AG04450 (cell line): ENCODE data around the gene THUMPD2. TPM values are rescaled to one million over a fixed set of nuclear protein-coding genes. Genes with fewer than 3 reads are reported as not detected.
A peak's percentile ranks its signal among the peaks of the same experiment; 100 is the strongest.

Experiments used
- CTCF ChIA-PET: fragments of 300-600, 350-600 bp; formaldehyde crosslinking; extraction: SDS; loops from one replicate; lab custom pipeline; 2022; ENCODE audit warnings: antibody characterized with exemption, inconsistent platforms; lab: Charles Lee
- POLR2A ChIA-PET: fragments of 350-600 bp; formaldehyde crosslinking; extraction: SDS; loops from one replicate; lab custom pipeline; 2021; ENCODE audit warnings: antibody characterized with exemption, inconsistent platforms; lab: Yijun Ruan, JAX
- DNase-seq: peaks from one replicate; pipeline ENCODE4 v3.0.0-alpha.2; 2011; ENCODE audit warnings: low read depth, low spot score
- H3K27ac ChIP-seq: one replicate; pipeline ENCODE4 v1.5.1; 2012; ENCODE audit warnings: low read depth, low read length, control low read depth
- H3K27me3 ChIP-seq: one replicate; pipeline ENCODE4 v1.6.0; 2012; ENCODE audit warnings: low read length; ENCODE audit not compliant: control insufficient read depth, insufficient read depth
- H3K4me3 ChIP-seq: 2 replicates; pipeline ENCODE4 v1.5.1; 2011; ENCODE audit warnings: mild to moderate bottlenecking, low read depth, low read length, control low read depth
- H3K9me3 ChIP-seq: 2 replicates; pipeline ENCODE4 v1.5.1; 2012; ENCODE audit warnings: low read length; ENCODE audit not compliant: control insufficient read depth, insufficient read depth
- polyA plus RNA-seq: library from polyadenylated mRNA; depleted of rRNA; stranded (reverse); fragments of >200 nt; gene quantifications from 2 replicates; pipeline ENCODE4 v1.2.3, GENCODE V29; 2011
- TF ChIP-seq, protein P1 (sequence below): IDR thresholded peaks from 2 replicates; pipeline ENCODE4 v1.5.1; 2011; ENCODE audit warnings: low read depth, low read length, control low read depth, inconsistent platforms

THUMPD2 gene
- polyA plus RNA-seq, 1 experiment: 11.7 TPM

DNA sequence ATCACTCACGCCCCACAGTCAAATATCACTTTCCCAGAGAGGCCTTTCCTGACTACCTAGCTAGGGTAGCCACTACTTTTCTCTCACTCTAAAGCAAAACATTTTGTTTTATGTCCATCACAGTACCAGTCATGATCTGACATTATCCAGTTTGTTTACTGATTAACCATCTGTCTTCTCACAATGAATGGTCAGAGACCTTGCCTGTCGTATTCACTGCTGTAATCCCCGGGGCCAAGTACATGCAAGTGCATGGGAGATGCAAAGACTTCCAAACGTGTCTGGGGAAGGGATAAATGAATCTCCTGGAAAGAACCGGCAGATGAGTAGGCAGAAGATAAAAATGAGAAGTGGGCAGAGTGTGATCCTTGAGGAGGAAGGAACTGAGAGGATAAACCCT is 39.7 kb downstream of the THUMPD2 start:
- H3K27me3 ChIP-seq: no peaks in the 10 kb centered on the region
- DNase-seq: no peak
- H3K4me3 ChIP-seq: no peak overlapping the region
- no peaks in the 10 kb centered on the region for H3K9me3 ChIP-seq
- ChIA-PET POLR2A (no interaction called here), CTCF (interaction anchor here (0.9 kb wide), 1 partner anchor 10 kb away, joined by 3 read pairs; no protein-coding TSS in a partner anchor)
- TF ChIP-seq, protein P1, sequence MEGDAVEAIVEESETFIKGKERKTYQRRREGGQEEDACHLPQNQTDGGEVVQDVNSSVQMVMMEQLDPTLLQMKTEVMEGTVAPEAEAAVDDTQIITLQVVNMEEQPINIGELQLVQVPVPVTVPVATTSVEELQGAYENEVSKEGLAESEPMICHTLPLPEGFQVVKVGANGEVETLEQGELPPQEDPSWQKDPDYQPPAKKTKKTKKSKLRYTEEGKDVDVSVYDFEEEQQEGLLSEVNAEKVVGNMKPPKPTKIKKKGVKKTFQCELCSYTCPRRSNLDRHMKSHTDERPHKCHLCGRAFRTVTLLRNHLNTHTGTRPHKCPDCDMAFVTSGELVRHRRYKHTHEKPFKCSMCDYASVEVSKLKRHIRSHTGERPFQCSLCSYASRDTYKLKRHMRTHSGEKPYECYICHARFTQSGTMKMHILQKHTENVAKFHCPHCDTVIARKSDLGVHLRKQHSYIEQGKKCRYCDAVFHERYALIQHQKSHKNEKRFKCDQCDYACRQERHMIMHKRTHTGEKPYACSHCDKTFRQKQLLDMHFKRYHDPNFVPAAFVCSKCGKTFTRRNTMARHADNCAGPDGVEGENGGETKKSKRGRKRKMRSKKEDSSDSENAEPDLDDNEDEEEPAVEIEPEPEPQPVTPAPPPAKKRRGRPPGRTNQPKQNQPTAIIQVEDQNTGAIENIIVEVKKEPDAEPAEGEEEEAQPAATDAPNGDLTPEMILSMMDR: no peak
- no peak overlapping the region for H3K27ac ChIP-seq

DNA sequence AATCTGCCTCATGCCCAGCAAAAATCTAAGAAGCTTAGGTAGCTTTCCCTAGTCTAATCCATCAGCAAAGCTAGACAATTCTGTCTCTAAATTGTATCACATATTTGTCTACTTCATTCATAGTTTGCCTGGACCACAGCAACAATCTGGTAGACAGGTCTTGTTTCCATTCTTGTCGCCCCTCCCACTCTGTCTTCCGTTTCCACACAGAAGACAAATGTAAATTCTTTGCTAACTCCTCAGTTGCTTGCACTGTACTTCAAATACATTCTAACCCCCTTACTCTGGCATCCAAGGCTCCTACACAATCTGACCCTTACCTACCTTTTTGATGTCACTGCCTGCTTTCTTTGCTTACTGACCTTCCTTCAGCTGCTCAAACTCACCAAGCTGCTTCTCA is 40.1 kb downstream of the THUMPD2 start:
- DNase-seq: no peak
- Histone ChIP-seq H3K27me3 (no peaks in the 10 kb centered on the region), H3K4me3 (no peak overlapping the region), H3K9me3 (no peaks in the 10 kb centered on the region), H3K27ac (no peak overlapping the region)
- TF ChIP-seq, protein P1: no peak
- CTCF ChIA-PET: interaction anchor here (0.9 kb wide), 1 partner anchor 10 kb away, joined by 3 read pairs; no protein-coding TSS in a partner anchor
- POLR2A ChIA-PET: no interaction called here

DNA sequence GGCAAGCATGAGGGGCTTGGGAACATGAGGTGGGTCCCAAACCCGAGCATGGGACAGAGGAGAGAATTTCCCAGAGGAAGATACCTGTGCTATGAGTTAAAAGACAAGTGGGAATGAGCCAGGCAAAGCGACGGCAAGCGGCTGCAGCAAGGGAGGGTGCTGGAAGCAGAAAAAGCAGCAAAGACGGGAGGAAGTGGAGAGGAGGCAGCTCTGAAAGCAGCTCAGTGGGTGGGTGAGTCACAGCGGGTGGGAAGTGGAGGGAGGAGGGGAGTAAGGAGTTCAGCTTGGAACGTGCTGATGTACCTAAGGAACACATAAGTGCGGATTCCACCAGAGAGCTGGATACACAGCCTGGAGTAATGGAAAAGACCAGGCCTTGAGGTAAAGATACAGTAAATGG is 41.4 kb downstream of the THUMPD2 start:
- Histone ChIP-seq H3K9me3 (no peaks in the 10 kb centered on the region), H3K27ac (peak overlapping the region; percentile 71), H3K27me3 (no peaks in the 10 kb centered on the region), H3K4me3 (peak overlapping the region; percentile 45)
- CTCF ChIA-PET: no interaction called here
- peak; percentile 61 for DNase-seq
- TF ChIP-seq, protein P1: no peak
- POLR2A ChIA-PET: interaction anchor here (0.7 kb wide), 1 partner anchor 137 kb away, joined by 4 read pairs; no protein-coding TSS in a partner anchor

DNA sequence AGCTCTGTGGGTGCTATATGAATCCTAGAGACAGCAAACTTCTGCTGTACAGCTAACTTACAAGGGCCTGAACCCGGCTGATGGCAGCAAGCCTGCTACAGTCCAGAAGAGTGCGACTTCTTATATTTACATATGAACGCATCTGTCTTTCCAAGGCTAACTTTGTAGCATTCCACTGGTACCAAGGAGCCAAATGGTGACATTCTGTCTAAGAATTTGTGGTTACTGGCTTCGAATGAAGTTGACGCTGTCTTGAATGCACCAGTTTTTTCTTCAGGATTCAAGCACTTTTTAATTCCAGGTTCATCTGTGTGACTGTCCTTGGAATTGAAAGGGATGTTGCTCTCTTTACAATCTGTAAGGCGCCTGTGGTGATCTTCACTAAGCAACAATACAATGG is 42.4 kb downstream of the THUMPD2 start:
- CTCF ChIA-PET: no interaction called here
- Histone ChIP-seq H3K27me3 (no peaks in the 10 kb centered on the region), H3K27ac (no peak overlapping the region), H3K9me3 (no peaks in the 10 kb centered on the region), H3K4me3 (no peak overlapping the region)
- TF ChIP-seq, protein P1: no peak
- POLR2A ChIA-PET: interaction anchor here (0.6 kb wide), 1 partner anchor 411 kb away, joined by 3 read pairs; no protein-coding TSS in a partner anchor
- peak; percentile 59 for DNase-seq

DNA sequence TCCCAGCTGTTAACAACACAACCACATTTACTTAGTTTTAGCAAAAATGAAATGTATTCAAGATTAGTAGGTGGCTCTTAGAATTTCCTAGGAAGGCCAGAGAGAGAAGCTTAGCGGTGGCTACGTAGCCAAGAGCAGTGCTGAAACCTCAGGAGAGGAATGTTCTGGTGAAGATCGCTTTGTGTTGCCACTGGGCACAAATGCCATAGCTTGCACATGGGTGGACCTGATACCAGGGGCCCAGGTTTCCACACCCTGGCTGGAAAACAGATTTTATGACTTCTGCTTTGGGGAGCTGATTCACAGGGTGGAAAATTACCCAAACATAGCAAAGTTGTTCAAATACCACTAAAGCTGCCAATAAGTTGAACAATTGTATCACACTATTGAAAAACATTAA is 43.4 kb downstream of the THUMPD2 start:
- Histone ChIP-seq H3K27ac (no peak overlapping the region), H3K4me3 (no peak overlapping the region), H3K9me3 (no peaks in the 10 kb centered on the region), H3K27me3 (no peaks in the 10 kb centered on the region)
- no peak for DNase-seq
- CTCF ChIA-PET: interaction anchor here (0.9 to 1.0 kb wide), 2 partner anchors 142 to 167 kb away, joined by 3 read pairs; no protein-coding TSS in a partner anchor
- POLR2A ChIA-PET: no interaction called here
- TF ChIP-seq, protein P1: no peak
